OCI-LY7 (cell line): ENCODE data around the gene GLIPR2.

Source experiments
- EZH2phosphoT487 ChIP-seq: fragments of 200-600 bp; sonication (generic); IDR thresholded peaks from 2 replicates; pipeline ENCODE4 v1.6.1; 2018; ENCODE audit warnings: low read depth, borderline replicate concordance, mild to moderate bottlenecking, mixed run types, antibody characterized with exemption, low read length, moderate library complexity, mixed read lengths
- TF ChIP-seq, protein P1 (sequence below): fragments of 200-600 bp; sonication (generic); conservative IDR thresholded peaks from 2 replicates; pipeline ENCODE4 v1.5.1; 2014; ENCODE audit warnings: mild to moderate bottlenecking, antibody characterized with exemption, low read length, moderate library complexity, mixed read lengths

DNA sequence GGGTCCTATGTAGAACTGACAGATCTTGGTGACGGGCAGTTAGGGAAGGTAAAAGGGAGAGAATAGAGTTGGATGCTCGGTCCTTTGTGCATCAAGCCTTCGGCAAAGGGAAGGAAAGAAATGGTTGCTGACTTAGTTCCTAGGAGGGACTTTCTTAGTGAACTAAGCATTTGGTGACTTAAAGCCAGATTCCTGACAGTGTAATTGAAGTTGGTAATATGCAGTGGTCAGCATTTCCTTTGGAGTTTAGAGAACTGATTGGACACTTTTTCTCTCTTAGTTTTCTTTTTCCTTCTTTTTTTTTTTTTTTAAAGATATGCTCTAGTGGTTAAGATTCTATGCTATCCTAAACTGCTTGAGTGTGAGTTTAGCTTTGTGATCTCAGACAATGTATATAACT lies 56.5 kb downstream of the GLIPR2 start:
- TF ChIP-seq, protein P1, sequence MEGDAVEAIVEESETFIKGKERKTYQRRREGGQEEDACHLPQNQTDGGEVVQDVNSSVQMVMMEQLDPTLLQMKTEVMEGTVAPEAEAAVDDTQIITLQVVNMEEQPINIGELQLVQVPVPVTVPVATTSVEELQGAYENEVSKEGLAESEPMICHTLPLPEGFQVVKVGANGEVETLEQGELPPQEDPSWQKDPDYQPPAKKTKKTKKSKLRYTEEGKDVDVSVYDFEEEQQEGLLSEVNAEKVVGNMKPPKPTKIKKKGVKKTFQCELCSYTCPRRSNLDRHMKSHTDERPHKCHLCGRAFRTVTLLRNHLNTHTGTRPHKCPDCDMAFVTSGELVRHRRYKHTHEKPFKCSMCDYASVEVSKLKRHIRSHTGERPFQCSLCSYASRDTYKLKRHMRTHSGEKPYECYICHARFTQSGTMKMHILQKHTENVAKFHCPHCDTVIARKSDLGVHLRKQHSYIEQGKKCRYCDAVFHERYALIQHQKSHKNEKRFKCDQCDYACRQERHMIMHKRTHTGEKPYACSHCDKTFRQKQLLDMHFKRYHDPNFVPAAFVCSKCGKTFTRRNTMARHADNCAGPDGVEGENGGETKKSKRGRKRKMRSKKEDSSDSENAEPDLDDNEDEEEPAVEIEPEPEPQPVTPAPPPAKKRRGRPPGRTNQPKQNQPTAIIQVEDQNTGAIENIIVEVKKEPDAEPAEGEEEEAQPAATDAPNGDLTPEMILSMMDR, result no peak
- TF ChIP-seq EZH2phosphoT487, result no peak
